ENCODE results near the gene SMARCA4. TPM values are rescaled to one million over a fixed set of nuclear protein-coding genes. Genes with fewer than 3 reads are reported as not detected.
A peak's percentile ranks its signal among the peaks of the same experiment; 100 is the strongest.
"Not testable (repeated sequence)": the region's sequence is repeated elsewhere in the genome, so short reads cannot be mapped to it uniquely, and the experiment has no call there.

Gene SMARCA4
- total RNA-seq, 2 donors from 2014 or later: 43.5 to 53.6 TPM

- intact Hi-C loops (cut with DNase I): no loop called here
- ATAC-seq: no peak
Measured at GRCh38 chr19:11078893-11079292, 118.1 kb downstream of the SMARCA4 start.

GRCh38 chr19:11079999-11080398, 119.2 kb downstream of the SMARCA4 start:
- intact Hi-C loops (cut with DNase I): no loop called here
- DNase-seq (no peak), ATAC-seq (no peak)

More at GRCh38 chr19:11078893-11079292, 118.1 kb downstream of the SMARCA4 start:
- DNase-seq: no peak

GRCh38 chr19:11087870-11088505, 127.2 kb downstream of the SMARCA4 start:
- DNase-seq: no peak
- no peak for ATAC-seq
- intact Hi-C loops (cut with DNase I): no loop called here

GRCh38 chr19:11088506-11089253, 127.8 kb downstream of the SMARCA4 start:
- peak; percentile 58 for DNase-seq
- peak in 1 of 2 donors; percentile 6 for ATAC-seq
- intact Hi-C loops (cut with DNase I): no loop called here

GRCh38 chr19:11089254-11090013, 128.6 kb downstream of the SMARCA4 start, which contains the start of gene LDLR:
LDLR (plus strand) TSS chr19:11089463; CDS start chr19:11089549, 86 bp downstream.
- intact Hi-C loops (cut with DNase I): no loop called here
- DNase-seq (peak; percentile 90), ATAC-seq (peak; percentile 56 to 60)

- intact Hi-C loops (cut with DNase I); DNase-seq: not testable (repeated sequence)
- ATAC-seq: peak in 1 of 2 donors; percentile 0
Measured at GRCh38 chr19:11090014-11090263, 129.1 kb downstream of the SMARCA4 start.

- peak; percentile 99 for DNase-seq
- intact Hi-C loops (cut with DNase I): no loop called here
- ATAC-seq: peak; percentile 89 to 94
Measured at GRCh38 chr19:11090264-11090996, 129.6 kb downstream of the SMARCA4 start.

GRCh38 chr19:11090997-11091702, 130.3 kb downstream of the SMARCA4 start:
- DNase-seq (no peak), ATAC-seq (no peak)
- intact Hi-C loops (cut with DNase I): no loop called here

GRCh38 chr19:11091703-11092153, 130.9 kb downstream of the SMARCA4 start:
- DNase-seq (peak; percentile 69), ATAC-seq (peak in 1 of 2 donors; percentile 8)
- intact Hi-C loops (cut with DNase I): no loop called here

- intact Hi-C loops (cut with DNase I): no loop called here
- ATAC-seq (no peak), DNase-seq (no peak)
Measured at GRCh38 chr19:11092181-11092538, 131.3 kb downstream of the SMARCA4 start.

- ATAC-seq: no peak
- DNase-seq: no peak
- intact Hi-C loops (cut with DNase I): no loop called here
Measured at GRCh38 chr19:11093689-11094238, 132.9 kb downstream of the SMARCA4 start.

- no peak for DNase-seq
- intact Hi-C loops (cut with DNase I): no loop called here
- no peak for ATAC-seq
Measured at GRCh38 chr19:11094520-11094894, 133.7 kb downstream of the SMARCA4 start.

GRCh38 chr19:11096210-11096841, 135.5 kb downstream of the SMARCA4 start:
- ATAC-seq (peak; percentile 68 to 69), DNase-seq (peak; percentile 74)
- intact Hi-C loops (cut with DNase I): no loop called here

GRCh38 chr19:11097367-11097766, 136.5 kb downstream of the SMARCA4 start:
- intact Hi-C loops (cut with DNase I); DNase-seq; ATAC-seq: not testable (repeated sequence)

GRCh38 chr19:11098327-11098726, 137.5 kb downstream of the SMARCA4 start:
- intact Hi-C loops (cut with DNase I): no loop called here
- no peak for ATAC-seq
- no peak for DNase-seq

- ATAC-seq: no peak
- DNase-seq: no peak
- intact Hi-C loops (cut with DNase I): no loop called here
Measured at GRCh38 chr19:11098861-11099260, 138.0 kb downstream of the SMARCA4 start.

GRCh38 chr19:11100049-11100448, 139.2 kb downstream of the SMARCA4 start:
- ATAC-seq: no peak
- DNase-seq: no peak
- intact Hi-C loops (cut with DNase I): no loop called here

GRCh38 chr19:11101057-11101456, 140.2 kb downstream of the SMARCA4 start:
- intact Hi-C loops (cut with DNase I): no loop called here
- no peak for DNase-seq
- no peak for ATAC-seq
